ENCODE data around the gene FAM200C. TPM values are rescaled to one million over a fixed set of nuclear protein-coding genes. Genes with fewer than 3 reads are reported as not detected.

FAM200C gene
- total and polyA plus RNA-seq, 2 of the 13 experiments (the other 11 are each of a cell fraction or from before 2014, with no cell fraction given): 3.2 to 4.7 TPM

- TF ChIP-seq ZNF142 (CRISPR knock-in tag; IDR thresholded peaks at IDR 0.05) (peak; percentile 92), ARID5B (CRISPR knock-in tag; IDR thresholded peaks at IDR 0.05) (peak; percentile 53; the same call in 1 of the 2 replicates), POGK (CRISPR knock-in tag; conservative IDR thresholded peaks at IDR 0.05) (peak; percentile 86), ZSCAN29 (CRISPR knock-in tag; conservative IDR thresholded peaks at IDR 0.05) (0 out of 2 replicates have a peak, but pooled peaks have one; percentile 78), E2F2 (CRISPR knock-in tag; IDR thresholded peaks at IDR 0.05; ENCODE audit: borderline replicate concordance) (no peak), TFDP1 (CRISPR knock-in tag; IDR thresholded peaks at IDR 0.05; ENCODE audit: borderline replicate concordance) (peak; percentile 88), PRDM10 (CRISPR knock-in tag; IDR thresholded peaks at IDR 0.05; ENCODE audit: low read depth) (no peak)
Observed at GRCh38 chr5:160399402-160400353, at the start of gene FAM200C (continued).

All from HepG2 (cell line).